H1 (cell line): ENCODE results near the gene GPRIN1. TPM values are rescaled to one million over a fixed set of nuclear protein-coding genes. Genes with fewer than 3 reads are reported as not detected.

Source experiments
- CTCF ChIA-PET: fragments of 300-600 bp; sonication (Branson Sonifier 250); formaldehyde crosslinking; loops from one replicate; lab custom pipeline; 2021; ENCODE audit not compliant: partially characterized antibody; lab: Charles Lee
- POLR2A ChIA-PET: fragments of 300-600 bp; sonication (Branson Sonifier 250); formaldehyde crosslinking; loops from one replicate; lab custom pipeline; 2021; ENCODE audit warnings: inconsistent platforms; ENCODE audit not compliant: partially characterized antibody; lab: Charles Lee
- DNase-seq, 2 experiments: peaks; one replicate each; pipeline versions ENCODE4 v3.0.0 to v3.0.0-alpha.2; 2010 to 2022; ENCODE audit warnings: low spot score in 2 of 2, low read depth in 1 of 2, mixed read lengths in 1 of 2
- FAIRE-seq: peaks from 2 replicates; lab custom pipeline; 2011; peaks lifted over from hg19 to GRCh38; lab: Jason Lieb, UNC
- H2AFZ ChIP-seq: 2 replicates; pipeline ENCODE4 v1.8.1; 2012; ENCODE audit warnings: low read length, inconsistent platforms
- H2AK5ac ChIP-seq: 2 replicates; pipeline ENCODE4 v1.6.1; 2013; ENCODE audit warnings: low read depth, low read length
- H2BK120ac ChIP-seq: replicated peaks from 2 replicates; pipeline ENCODE3; 2013; ENCODE audit warnings: low read depth, low read length, inconsistent platforms
- H2BK12ac ChIP-seq: 2 replicates; pipeline ENCODE4 v1.6.1; 2013; ENCODE audit warnings: low read depth, low read length
- H2BK15ac ChIP-seq: 2 replicates; pipeline ENCODE4 v1.6.1; 2013; ENCODE audit warnings: low read length
- H2BK20ac ChIP-seq: 2 replicates; pipeline ENCODE4 v1.6.1; 2013; ENCODE audit warnings: low read length
- H2BK5ac ChIP-seq: 2 replicates; pipeline ENCODE4 v1.6.1; 2013; ENCODE audit warnings: low read depth, low read length
- H3K14ac ChIP-seq: 2 replicates; pipeline ENCODE4 v1.6.1; 2013; ENCODE audit warnings: inconsistent platforms; ENCODE audit not compliant: insufficient read length
- H3K18ac ChIP-seq: 2 replicates; pipeline ENCODE4 v1.6.1; 2013; ENCODE audit warnings: low read length; ENCODE audit errors: extremely low read depth
- H3K23ac ChIP-seq: 2 replicates; pipeline ENCODE4 v1.6.1; 2013; ENCODE audit warnings: inconsistent platforms; ENCODE audit not compliant: insufficient read length
- H3K23me2 ChIP-seq: 2 replicates; pipeline ENCODE4 v1.6.1; 2013; ENCODE audit warnings: low read depth, low read length
- H3K27ac ChIP-seq: 2 replicates; pipeline ENCODE4 v1.6.1; 2011; ENCODE audit warnings: low read depth, low read length, inconsistent platforms
- H3K27me3 ChIP-seq, 4 experiments: replicated peaks in 1 of 4; 1 replicate in 1 of 4; 2 replicates in 3 of 4; pipeline versions ENCODE4 v1.6.1 to v1.8.1; 2011 to 2013; ENCODE audit warnings: low read length in 3 of 4, mild to moderate bottlenecking in 3 of 4, inconsistent platforms in 2 of 4, mixed read lengths in 2 of 4, moderate library complexity in 1 of 4; ENCODE audit not compliant: control insufficient read depth in 3 of 4, insufficient read depth in 3 of 4; ENCODE audit errors: extremely low read depth in 1 of 4
- H3K36me3 ChIP-seq, 4 experiments: 2 replicates each; pipeline versions ENCODE4 v1.6.1 to v1.8.1; 2011 to 2013; ENCODE audit warnings: mild to moderate bottlenecking in 4 of 4, low read length in 3 of 4, moderate library complexity in 2 of 4, control low read depth in 1 of 4, inconsistent platforms in 1 of 4; ENCODE audit not compliant: insufficient read depth in 4 of 4, control insufficient read depth in 2 of 4
- H3K4ac ChIP-seq: replicated peaks from 2 replicates; pipeline ENCODE3; 2013; ENCODE audit warnings: low read length, low read depth, mixed read lengths, inconsistent platforms; ENCODE audit not compliant: insufficient read length
- H3K4me1 ChIP-seq, 4 experiments: replicated peaks in 1 of 4; 1 replicate in 1 of 4; 2 replicates in 3 of 4; pipeline versions ENCODE4 v1.6.1 to v1.8.1; 2011 to 2013; ENCODE audit warnings: low read length in 3 of 4, inconsistent platforms in 2 of 4, mixed read lengths in 1 of 4; ENCODE audit not compliant: insufficient read depth in 4 of 4, control insufficient read depth in 3 of 4
- H3K4me2 ChIP-seq, 2 experiments: 2 replicates each; pipeline versions ENCODE4 v1.6.1 to v1.8.1; 2011 to 2013; ENCODE audit warnings: low read depth in 2 of 2, low read length in 2 of 2, control low read depth in 1 of 2, inconsistent platforms in 1 of 2, mild to moderate bottlenecking in 1 of 2; ENCODE audit not compliant: insufficient read depth in 1 of 2
- H3K4me3 ChIP-seq, 4 experiments: fragments of 200-600, 300-600 bp in 1 of 4; sonication (generic), shearing (Covaris generic), sonication (Bioruptor Twin) in 1 of 4; 2 replicates each; pipeline versions ENCODE4 v1.5.1 to v1.8.1; 2011 to 2016; ENCODE audit warnings: low read length in 4 of 4, low read depth in 3 of 4, control low read depth in 2 of 4, inconsistent platforms in 2 of 4, mild to moderate bottlenecking in 2 of 4, mixed read lengths in 1 of 4, moderate library complexity in 1 of 4; ENCODE audit not compliant: insufficient read depth in 2 of 4; ENCODE audit errors: extremely low read depth in 1 of 4
- H3K56ac ChIP-seq: replicated peaks from 2 replicates; pipeline ENCODE3; 2013; ENCODE audit warnings: low read depth, mild to moderate bottlenecking, mixed read lengths, low read length, inconsistent platforms; ENCODE audit not compliant: insufficient read length
- H3K79me1 ChIP-seq: 2 replicates; pipeline ENCODE4 v1.6.1; 2013; ENCODE audit warnings: low read depth, low read length, control low read depth
- H3K79me2 ChIP-seq, 2 experiments: 2 replicates each; pipeline versions ENCODE4 v1.6.1 to v1.8.1; 2012 to 2013; ENCODE audit warnings: low read length in 2 of 2, mild to moderate bottlenecking in 2 of 2, inconsistent platforms in 1 of 2; ENCODE audit not compliant: insufficient read depth in 2 of 2, control insufficient read depth in 1 of 2
- H3K9ac ChIP-seq, 4 experiments: replicated peaks in 1 of 4; 1 replicate in 1 of 4; 2 replicates in 3 of 4; pipeline versions ENCODE4 v1.6.1 to v1.8.1; 2011 to 2013; ENCODE audit warnings: low read depth in 3 of 4, low read length in 3 of 4, control low read depth in 2 of 4, mild to moderate bottlenecking in 2 of 4, moderate library complexity in 2 of 4, inconsistent platforms in 1 of 4; ENCODE audit errors: extremely low read depth in 1 of 4
- H3K9me3 ChIP-seq, 2 experiments: 2 replicates each; pipeline versions ENCODE4 v1.6.1 to v1.8.1; 2012 to 2013; ENCODE audit warnings: mild to moderate bottlenecking in 2 of 2, moderate library complexity in 2 of 2, control low read depth in 1 of 2, inconsistent platforms in 1 of 2, low read depth in 1 of 2, low read length in 1 of 2, mixed read lengths in 1 of 2; ENCODE audit not compliant: insufficient read depth in 2 of 2
- H4K20me1 ChIP-seq, 2 experiments: replicated peaks in 1 of 2; 2 replicates each; pipeline versions ENCODE3 to v1.8.1; 2011 to 2013; ENCODE audit warnings: inconsistent platforms in 2 of 2, low read length in 2 of 2, mild to moderate bottlenecking in 1 of 2; ENCODE audit not compliant: insufficient read depth in 2 of 2, control insufficient read depth in 1 of 2
- H4K5ac ChIP-seq: 2 replicates; pipeline ENCODE4 v1.6.1; 2013; ENCODE audit warnings: low read length, low read depth, mixed read lengths, inconsistent platforms; ENCODE audit not compliant: insufficient read length
- H4K8ac ChIP-seq: 2 replicates; pipeline ENCODE4 v1.8.0; 2013; ENCODE audit warnings: mild to moderate bottlenecking, moderate library complexity, low read length, inconsistent platforms; ENCODE audit not compliant: insufficient read depth; ENCODE audit errors: extremely low read depth
- H4K91ac ChIP-seq: replicated peaks from 2 replicates; pipeline ENCODE3; 2013; ENCODE audit warnings: low read length, mixed read lengths, inconsistent platforms; ENCODE audit not compliant: insufficient read length
- KDM1A ChIP-seq: fragments of 200-600, 300-600 bp; sonication (generic); IDR thresholded peaks from 2 replicates; pipeline ENCODE4 v1.7.1; 2016; ENCODE audit warnings: mild to moderate bottlenecking, low read length, borderline replicate concordance
- TBP ChIP-seq: IDR thresholded peaks from 2 replicates; pipeline ENCODE4 v1.6.1; 2011; ENCODE audit warnings: low read depth, low read length, improper control_type of control experiment
- WGBS, 2 experiments: shearing (Covaris generic) in 1 of 2; methylation state at CpG; one replicate each; pipeline versions ENCODE4 v1.1.6 to v1.1.7; 2013 to 2015; ENCODE audit warnings: low lambda C conversion rate in 2 of 2, mixed read lengths in 2 of 2, inconsistent platforms in 1 of 2, low coverage in 1 of 2, missing lambda C conversion rate in 1 of 2; ENCODE audit not compliant: insufficient replicate concordance in 2 of 2, insufficient coverage in 1 of 2, insufficient read length in 1 of 2; ENCODE audit errors: extremely low coverage in 1 of 2, missing lambda C conversion rate in 1 of 2; 5-methylcytosine and 5-hydroxymethylcytosine counted together
- polyA plus RNA-seq, 7 experiments: library from polyadenylated mRNA; depleted of rRNA in 3 of 7; stranded (reverse) in 5 of 7; unstranded in 2 of 7; fragments of >200 nt in 5 of 7; fragments of 200-250 nt in 2 of 7; gene quantifications; 1 replicate in 5 of 7; 2 replicates in 1 of 7; 4 replicates in 1 of 7; pipeline versions ENCODE4 v1.2.1 to v1.2.3, GENCODE V29; 2011 to 2013; ENCODE audit warnings: missing spikeins in 2 of 7, mixed read lengths in 2 of 7
- total RNA-seq: library from RNA; stranded (reverse); fragmentation: NEBNext Ultra II Directional; extraction: Animal tissue kit (Norgen Biotek cat#: 25700); gene quantifications from 2 replicates; pipeline ENCODE4 v1.2.1, GENCODE V29; 2021

The GPRIN1 gene
- total and polyA plus RNA-seq, 2 of the 8 experiments (the other 6 are each of a cell fraction or from before 2014, with no cell fraction given): 3.3 to 12.0 TPM

GRCh38 chr5:176606875-176607274, 3.1 kb downstream of the GPRIN1 start:
- Histone ChIP-seq H2BK20ac (no peak overlapping the region), H2BK15ac (no peak overlapping the region), H3K9ac (no peak overlapping the region), H3K18ac (no peak overlapping the region), H2BK120ac (no peak overlapping the region), H3K4me2 (no peak overlapping the region), H4K20me1 (peaks cover 5 to 13% of the 10 kb centered on the region in 2 experiments), H3K4me3 (no peak overlapping the region), H3K23ac (no peak overlapping the region), H3K4me1 (peaks cover 0 to 12% (median 5%) of the 10 kb centered on the region in 4 experiments; a peak in 5 of 7 replicates), H4K91ac (no peak overlapping the region), H4K5ac (no peak overlapping the region), H3K56ac (no peak overlapping the region), H3K79me2 (no peaks in the 10 kb centered on the region), H3K23me2 (peaks cover 6% of the 10 kb centered on the region), H3K9me3 (no peaks in the 10 kb centered on the region), H2BK5ac (no peak overlapping the region), H3K14ac (no peak overlapping the region), H3K27ac (no peak overlapping the region), H2BK12ac (no peak overlapping the region), H3K27me3 (peaks cover 0 to 14% (median 10%) of the 10 kb centered on the region in 4 experiments; a peak in 5 of 7 replicates)
- CTCF ChIA-PET: interaction anchor here (0.6 to 6.0 kb wide), 9 partner anchors 10 to 83 kb away, joined by 3 to 37 read pairs (median 5); no protein-coding TSS in a partner anchor
- POLR2A ChIA-PET: interaction anchor here (0.9 to 2.6 kb wide), 4 partner anchors 11 to 70 kb away, joined by 3 to 14 read pairs (median 3); partner anchors contain the start of gene RNF44
- no peak for TF ChIP-seq TBP
- TF ChIP-seq KDM1A: peak; percentile 81; the same call in 1 of the 2 replicates
- TF ChIP-seq, all 59 proteins: peak for 1
- Histone ChIP-seq H3K4ac (no peak overlapping the region), H2AK5ac (no peak overlapping the region), H2AFZ (no peak overlapping the region), H3K36me3 (no peaks in the 10 kb centered on the region), H3K79me1 (no peaks in the 10 kb centered on the region), H4K8ac (no peak overlapping the region)
- WGBS, 2 experiments: 72% methylated on average over 3 of the region's 3 CpGs; no CpG with 5 or more reads in 1 of the 2 experiments
- no peak for DNase-seq
- FAIRE-seq: no peak
